ENCODE measurements around the gene RELB. TPM values are rescaled to one million over a fixed set of nuclear protein-coding genes. Genes with fewer than 3 reads are reported as not detected.
A peak's percentile ranks its signal among the peaks of the same experiment; 100 is the strongest.

Gene RELB
- total RNA-seq, 1 donor from 2014 or later: 17.5 TPM

DNA sequence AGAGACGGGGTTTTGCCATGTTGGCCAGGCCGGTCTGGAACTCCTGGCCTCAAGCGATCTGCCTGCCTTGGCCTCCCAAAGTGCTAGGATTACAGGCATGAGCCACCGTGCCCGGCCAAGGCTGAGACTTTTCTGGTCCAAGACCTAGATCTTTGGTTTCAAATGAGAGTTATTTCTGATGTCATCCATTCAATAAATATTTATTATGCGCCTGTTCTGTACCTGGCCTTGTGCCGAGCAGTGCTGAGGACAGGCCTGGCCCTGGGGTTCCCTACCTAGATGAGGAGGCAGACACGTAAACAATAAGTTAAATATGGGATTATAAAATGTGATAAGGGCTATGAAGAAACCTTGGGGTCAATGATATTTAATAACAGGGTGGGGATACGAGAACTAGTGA, 4.5 kb downstream of the RELB start:
- TF ChIP-seq, protein P1, sequence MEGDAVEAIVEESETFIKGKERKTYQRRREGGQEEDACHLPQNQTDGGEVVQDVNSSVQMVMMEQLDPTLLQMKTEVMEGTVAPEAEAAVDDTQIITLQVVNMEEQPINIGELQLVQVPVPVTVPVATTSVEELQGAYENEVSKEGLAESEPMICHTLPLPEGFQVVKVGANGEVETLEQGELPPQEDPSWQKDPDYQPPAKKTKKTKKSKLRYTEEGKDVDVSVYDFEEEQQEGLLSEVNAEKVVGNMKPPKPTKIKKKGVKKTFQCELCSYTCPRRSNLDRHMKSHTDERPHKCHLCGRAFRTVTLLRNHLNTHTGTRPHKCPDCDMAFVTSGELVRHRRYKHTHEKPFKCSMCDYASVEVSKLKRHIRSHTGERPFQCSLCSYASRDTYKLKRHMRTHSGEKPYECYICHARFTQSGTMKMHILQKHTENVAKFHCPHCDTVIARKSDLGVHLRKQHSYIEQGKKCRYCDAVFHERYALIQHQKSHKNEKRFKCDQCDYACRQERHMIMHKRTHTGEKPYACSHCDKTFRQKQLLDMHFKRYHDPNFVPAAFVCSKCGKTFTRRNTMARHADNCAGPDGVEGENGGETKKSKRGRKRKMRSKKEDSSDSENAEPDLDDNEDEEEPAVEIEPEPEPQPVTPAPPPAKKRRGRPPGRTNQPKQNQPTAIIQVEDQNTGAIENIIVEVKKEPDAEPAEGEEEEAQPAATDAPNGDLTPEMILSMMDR (IDR thresholded peaks at IDR 0.05): no peak
- H3K4me1 ChIP-seq: peaks cover 9% of the 10 kb centered on the region
- ATAC-seq: no peak
- no peak for DNase-seq
- H3K27ac ChIP-seq: no peak overlapping the region
- H3K9me3 ChIP-seq: no peaks in the 10 kb centered on the region
- H3K36me3 ChIP-seq: peaks cover 9% of the 10 kb centered on the region
- H3K27me3 ChIP-seq: no peaks in the 10 kb centered on the region
- no peak overlapping the region for H3K4me3 ChIP-seq
- intact Hi-C loops (cut with DNase I): no loop called here

DNA sequence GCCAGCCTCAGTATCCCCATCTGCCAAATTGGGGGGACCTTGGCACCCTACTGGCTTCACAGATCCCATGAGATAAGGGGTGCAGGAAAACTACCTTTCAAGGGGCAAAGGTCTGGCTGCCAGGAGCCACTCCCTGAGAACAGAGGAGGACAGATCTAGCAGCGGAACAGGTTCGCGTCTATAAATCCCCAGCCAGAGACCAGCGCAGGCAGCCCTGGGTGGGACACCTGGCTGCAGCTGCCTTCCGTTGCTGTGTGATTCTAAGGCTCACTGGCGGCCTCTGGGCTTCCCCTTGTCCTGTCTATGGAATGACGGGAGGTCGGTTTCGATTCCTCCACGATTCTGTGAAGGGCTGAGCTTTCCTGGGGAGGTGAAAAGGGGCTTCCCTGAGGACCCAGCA, 7.3 kb downstream of the RELB start:
- H3K27ac ChIP-seq: no peak overlapping the region

DNA sequence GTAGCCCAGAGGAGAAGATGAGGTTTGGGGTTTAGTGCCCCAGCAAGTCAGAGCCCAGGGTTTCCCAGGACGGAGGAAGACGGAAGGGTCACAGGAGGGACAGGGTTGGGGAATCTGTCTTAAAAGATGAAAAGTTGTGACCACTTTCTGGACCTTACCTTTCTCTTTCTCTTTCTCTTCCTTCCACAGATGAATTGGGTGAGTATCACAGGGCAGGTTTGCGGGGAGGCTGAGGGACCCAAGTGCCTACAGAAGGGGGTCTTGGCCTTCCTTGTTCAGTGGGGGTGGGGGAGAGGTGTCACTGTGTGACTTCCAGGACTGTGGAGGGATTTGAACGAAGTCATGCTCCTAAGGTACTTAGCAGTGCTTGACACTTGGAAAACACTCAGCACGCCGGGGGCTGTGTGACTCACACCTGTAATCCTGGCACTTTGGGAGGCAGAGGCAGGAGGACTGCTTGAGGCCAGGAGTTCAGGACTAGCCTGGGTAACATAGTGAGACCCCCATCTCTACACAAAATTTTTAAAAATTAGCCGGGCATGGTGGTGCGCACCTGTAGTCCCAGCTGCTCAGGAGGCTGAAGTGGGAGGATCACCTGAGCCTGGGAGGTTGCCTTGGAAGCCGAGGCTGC, 8.5 kb downstream of the RELB start:
- Histone ChIP-seq H3K9me3 (no peaks in the 10 kb centered on the region), H3K27me3 (no peaks in the 10 kb centered on the region), H3K4me3 (no peak overlapping the region), H3K4me1 (no peaks in the 10 kb centered on the region), H3K36me3 (peaks cover 15% of the 10 kb centered on the region), H3K27ac (no peak overlapping the region)
- ATAC-seq (no peak), DNase-seq (no peak)
- intact Hi-C loops (cut with DNase I): no loop called here
- TF ChIP-seq, protein P1 (IDR thresholded peaks at IDR 0.05): no peak

More for the DNA sequence above, 7.3 kb downstream of the RELB start:
- DNase-seq (no peak), ATAC-seq (no peak)
- no peaks in the 10 kb centered on the region for H3K4me1 ChIP-seq
- no peak overlapping the region for H3K4me3 ChIP-seq
- no peaks in the 10 kb centered on the region for H3K27me3 ChIP-seq
- TF ChIP-seq, protein P1 (IDR thresholded peaks at IDR 0.05): no peak
- no peaks in the 10 kb centered on the region for H3K9me3 ChIP-seq
- peaks cover 11% of the 10 kb centered on the region for H3K36me3 ChIP-seq
- intact Hi-C loops (cut with DNase I): no loop called here

DNA sequence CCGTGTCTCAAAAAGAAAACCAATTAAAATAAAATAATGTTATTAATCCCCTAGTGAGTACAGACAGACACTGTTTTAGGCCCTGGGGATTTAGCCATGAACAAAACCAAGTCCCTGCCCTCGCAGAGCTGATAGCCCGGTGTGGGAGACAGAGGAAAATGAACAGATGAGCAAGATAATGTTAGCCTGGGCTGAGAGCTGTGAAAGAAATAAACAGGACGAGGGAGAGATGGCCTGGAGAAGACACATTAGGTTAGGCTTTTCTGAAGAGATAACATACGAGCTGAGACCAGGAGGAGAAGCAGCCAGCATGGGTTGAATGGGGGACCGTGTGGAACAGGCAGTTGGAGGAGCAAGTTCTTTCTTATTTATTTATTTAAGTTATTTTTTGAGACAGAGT, 9.0 kb downstream of the RELB start:
- H3K36me3 ChIP-seq: peaks cover 18% of the 10 kb centered on the region
- TF ChIP-seq, protein P1 (IDR thresholded peaks at IDR 0.05): no peak

DNA sequence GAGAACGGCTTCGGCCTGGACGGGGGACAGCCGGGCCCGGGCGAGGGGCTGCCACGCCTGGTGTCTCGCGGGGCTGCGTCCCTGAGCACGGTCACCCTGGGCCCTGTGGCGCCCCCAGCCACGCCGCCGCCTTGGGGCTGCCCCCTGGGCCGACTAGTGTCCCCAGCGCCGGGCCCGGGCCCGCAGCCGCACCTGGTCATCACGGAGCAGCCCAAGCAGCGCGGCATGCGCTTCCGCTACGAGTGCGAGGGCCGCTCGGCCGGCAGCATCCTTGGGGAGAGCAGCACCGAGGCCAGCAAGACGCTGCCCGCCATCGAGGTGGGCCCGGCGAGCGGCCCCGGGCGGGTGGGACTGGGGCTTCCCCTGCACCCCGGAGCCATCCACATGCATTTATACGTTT, 10.7 kb downstream of the RELB start:
- ATAC-seq (peak; percentile 32), DNase-seq (no peak)
- intact Hi-C loops (cut with DNase I): no loop called here
- H3K9me3 ChIP-seq: no peaks in the 10 kb centered on the region
- H3K27me3 ChIP-seq: no peaks in the 10 kb centered on the region
- no peak overlapping the region for H3K4me3 ChIP-seq
- no peaks in the 10 kb centered on the region for H3K4me1 ChIP-seq
- TF ChIP-seq, protein P1 (IDR thresholded peaks at IDR 0.05): no peak
- H3K27ac ChIP-seq: no peak overlapping the region
- H3K36me3 ChIP-seq: peaks cover 19% of the 10 kb centered on the region

More for the DNA sequence above, 9.0 kb downstream of the RELB start:
- DNase-seq (no peak), ATAC-seq (no peak)
- Histone ChIP-seq H3K27ac (no peak overlapping the region), H3K27me3 (no peaks in the 10 kb centered on the region), H3K9me3 (no peaks in the 10 kb centered on the region), H3K4me3 (no peak overlapping the region), H3K4me1 (no peaks in the 10 kb centered on the region)
- intact Hi-C loops (cut with DNase I): no loop called here

Measured in upper lobe of right lung (tissue), 1 donor.